ENCODE data around the gene CDCA4. TPM values are rescaled to one million over a fixed set of nuclear protein-coding genes. Genes with fewer than 3 reads are reported as not detected.

The CDCA4 gene
- total RNA-seq, 4 donors from 2014 or later = 5.0 to 8.0 (median 6.0) TPM

DNA sequence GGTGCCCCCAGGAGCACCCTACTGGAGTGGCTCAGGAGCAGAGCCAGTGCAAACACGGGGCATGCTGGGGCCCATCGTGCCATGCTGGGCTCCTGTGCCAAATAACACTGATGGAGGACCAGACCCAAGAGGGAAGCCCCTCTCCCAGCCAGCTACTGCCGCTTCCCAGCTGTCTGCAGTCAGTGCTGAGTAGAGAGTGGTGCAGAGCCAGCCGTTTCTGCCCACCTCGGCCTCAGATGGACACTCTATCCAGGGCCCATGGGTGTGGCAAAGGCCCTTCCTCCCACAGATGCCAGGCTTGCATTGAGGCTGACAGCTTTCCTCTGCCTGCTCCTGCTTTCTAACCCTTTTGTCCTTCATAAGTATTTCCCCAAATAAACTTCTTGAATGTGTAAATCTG, 22.1 kb downstream of the CDCA4 start:
- Histone ChIP-seq H3K27me3 (no peaks in the 10 kb centered on the region), H3K9me3 (no peaks in the 10 kb centered on the region), H3K4me1 (no peaks in the 10 kb centered on the region), H3K27ac (replicated peaks in 1 of 4) (no peak overlapping the region), H3K4me3 (no peak overlapping the region), H3K36me3 (peaks cover 0 to 27% (median 14%) of the 10 kb centered on the region in 4 donors)
- TF ChIP-seq, protein P1, sequence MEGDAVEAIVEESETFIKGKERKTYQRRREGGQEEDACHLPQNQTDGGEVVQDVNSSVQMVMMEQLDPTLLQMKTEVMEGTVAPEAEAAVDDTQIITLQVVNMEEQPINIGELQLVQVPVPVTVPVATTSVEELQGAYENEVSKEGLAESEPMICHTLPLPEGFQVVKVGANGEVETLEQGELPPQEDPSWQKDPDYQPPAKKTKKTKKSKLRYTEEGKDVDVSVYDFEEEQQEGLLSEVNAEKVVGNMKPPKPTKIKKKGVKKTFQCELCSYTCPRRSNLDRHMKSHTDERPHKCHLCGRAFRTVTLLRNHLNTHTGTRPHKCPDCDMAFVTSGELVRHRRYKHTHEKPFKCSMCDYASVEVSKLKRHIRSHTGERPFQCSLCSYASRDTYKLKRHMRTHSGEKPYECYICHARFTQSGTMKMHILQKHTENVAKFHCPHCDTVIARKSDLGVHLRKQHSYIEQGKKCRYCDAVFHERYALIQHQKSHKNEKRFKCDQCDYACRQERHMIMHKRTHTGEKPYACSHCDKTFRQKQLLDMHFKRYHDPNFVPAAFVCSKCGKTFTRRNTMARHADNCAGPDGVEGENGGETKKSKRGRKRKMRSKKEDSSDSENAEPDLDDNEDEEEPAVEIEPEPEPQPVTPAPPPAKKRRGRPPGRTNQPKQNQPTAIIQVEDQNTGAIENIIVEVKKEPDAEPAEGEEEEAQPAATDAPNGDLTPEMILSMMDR (IDR thresholded peaks at IDR 0.05) = no peak
- no peak for DNase-seq (ENCODE audit: extremely low spot score)
- intact Hi-C loops (cut with DNase I) = no loop called here
- 95% methylated on average over 5 of the region's 5 CpGs for WGBS

DNA sequence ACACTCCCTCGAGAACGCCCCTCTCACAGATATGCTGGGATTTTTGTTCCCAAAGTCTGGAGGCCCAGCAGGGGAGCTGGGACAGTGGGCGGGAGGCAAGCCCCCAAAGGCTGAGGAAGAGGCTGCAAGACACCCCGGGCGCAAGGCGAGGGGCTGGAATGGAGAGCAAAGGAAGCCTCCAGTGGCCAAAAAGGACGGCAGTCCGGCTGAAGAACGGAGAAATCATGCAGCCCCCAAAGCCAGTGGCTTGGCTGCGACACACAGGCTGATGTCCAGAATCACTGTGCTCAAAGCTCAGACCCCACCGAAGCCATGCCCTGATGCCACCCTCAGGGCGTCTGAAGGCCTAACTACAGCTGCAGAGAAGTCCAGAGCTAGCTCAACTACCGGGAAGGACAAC, 24.4 kb downstream of the CDCA4 start:
- TF ChIP-seq EP300 (IDR thresholded peaks at IDR 0.05) (no peak), POLR2AphosphoS5 (IDR thresholded peaks at IDR 0.05) (no peak), POLR2A (IDR thresholded peaks at IDR 0.05; ENCODE audit: low read depth) (no peak)
- TF ChIP-seq, protein P1 (IDR thresholded peaks at IDR 0.05) = no peak
- DNase-seq (ENCODE audit: extremely low spot score) = no peak
- no peaks in the 10 kb centered on the region for H3K27me3 ChIP-seq
- peaks cover 3 to 49% (median 33%) of the 10 kb centered on the region in 4 donors for H3K36me3 ChIP-seq
- H3K4me1 ChIP-seq = no peaks in the 10 kb centered on the region
- H3K9me3 ChIP-seq = no peaks in the 10 kb centered on the region
- no peak overlapping the region for H3K27ac ChIP-seq (replicated peaks in 1 of 4)
- intact Hi-C loops (cut with DNase I) = no loop called here
- 91% methylated on average over 7 of the region's 13 CpGs for WGBS
- no peak overlapping the region for H3K4me3 ChIP-seq

DNA sequence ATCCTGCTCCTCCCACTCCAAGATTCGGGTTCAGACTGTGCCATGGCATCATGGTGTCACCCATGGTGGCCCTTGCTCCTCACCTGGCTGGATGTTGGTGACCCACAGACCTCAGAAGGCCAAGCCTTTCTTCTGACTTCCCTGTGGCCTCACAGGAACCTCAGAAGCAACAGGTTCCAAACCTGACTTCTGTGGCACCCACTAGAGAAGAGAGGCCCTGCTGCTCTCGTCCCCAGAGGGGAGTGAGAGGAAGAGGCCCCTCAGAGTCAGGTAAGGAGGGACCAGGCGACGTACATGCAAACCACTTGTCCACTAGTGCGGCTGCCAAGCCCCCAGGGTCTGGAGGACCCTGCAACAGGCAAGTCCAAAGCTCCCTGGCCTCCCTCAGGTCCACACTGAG, 24.9 kb downstream of the CDCA4 start:
- intact Hi-C loops (cut with DNase I) = no loop called here
- DNase-seq (ENCODE audit: extremely low spot score) = no peak
- no peaks in the 10 kb centered on the region for H3K27me3 ChIP-seq
- peaks cover 3 to 54% (median 35%) of the 10 kb centered on the region in 4 donors for H3K36me3 ChIP-seq
- H3K4me3 ChIP-seq = no peak overlapping the region
- no peak overlapping the region for H3K27ac ChIP-seq (replicated peaks in 1 of 4)
- H3K9me3 ChIP-seq = no peaks in the 10 kb centered on the region
- no peaks in the 10 kb centered on the region for H3K4me1 ChIP-seq
- 93% methylated on average over 4 of the region's 5 CpGs for WGBS
- no peak for TF ChIP-seq POLR2AphosphoS5 (IDR thresholded peaks at IDR 0.05)
- TF ChIP-seq POLR2A (IDR thresholded peaks at IDR 0.05; ENCODE audit: low read depth) = no peak
- TF ChIP-seq EP300 (IDR thresholded peaks at IDR 0.05) = no peak
- TF ChIP-seq, protein P1 (IDR thresholded peaks at IDR 0.05) = no peak

GRCh38 chr14:104994978-104995377, 25.9 kb downstream of the CDCA4 start:
- no peak overlapping the region for H3K4me3 ChIP-seq
- TF ChIP-seq POLR2AphosphoS5 (IDR thresholded peaks at IDR 0.05) (no peak), POLR2A (IDR thresholded peaks at IDR 0.05; ENCODE audit: low read depth) (no peak), EP300 (IDR thresholded peaks at IDR 0.05) (no peak)
- TF ChIP-seq, protein P1 (IDR thresholded peaks at IDR 0.05) = no peak
- no peaks in the 10 kb centered on the region for H3K9me3 ChIP-seq
- intact Hi-C loops (cut with DNase I) = no loop called here
- 92% methylated on average over 5 of the region's 6 CpGs for WGBS
- DNase-seq (ENCODE audit: extremely low spot score) = no peak
- no peak overlapping the region for H3K27ac ChIP-seq (replicated peaks in 1 of 4)
- H3K27me3 ChIP-seq = no peaks in the 10 kb centered on the region
- H3K36me3 ChIP-seq = peaks cover 3 to 60% (median 37%) of the 10 kb centered on the region in 4 donors
- no peaks in the 10 kb centered on the region for H3K4me1 ChIP-seq

DNA sequence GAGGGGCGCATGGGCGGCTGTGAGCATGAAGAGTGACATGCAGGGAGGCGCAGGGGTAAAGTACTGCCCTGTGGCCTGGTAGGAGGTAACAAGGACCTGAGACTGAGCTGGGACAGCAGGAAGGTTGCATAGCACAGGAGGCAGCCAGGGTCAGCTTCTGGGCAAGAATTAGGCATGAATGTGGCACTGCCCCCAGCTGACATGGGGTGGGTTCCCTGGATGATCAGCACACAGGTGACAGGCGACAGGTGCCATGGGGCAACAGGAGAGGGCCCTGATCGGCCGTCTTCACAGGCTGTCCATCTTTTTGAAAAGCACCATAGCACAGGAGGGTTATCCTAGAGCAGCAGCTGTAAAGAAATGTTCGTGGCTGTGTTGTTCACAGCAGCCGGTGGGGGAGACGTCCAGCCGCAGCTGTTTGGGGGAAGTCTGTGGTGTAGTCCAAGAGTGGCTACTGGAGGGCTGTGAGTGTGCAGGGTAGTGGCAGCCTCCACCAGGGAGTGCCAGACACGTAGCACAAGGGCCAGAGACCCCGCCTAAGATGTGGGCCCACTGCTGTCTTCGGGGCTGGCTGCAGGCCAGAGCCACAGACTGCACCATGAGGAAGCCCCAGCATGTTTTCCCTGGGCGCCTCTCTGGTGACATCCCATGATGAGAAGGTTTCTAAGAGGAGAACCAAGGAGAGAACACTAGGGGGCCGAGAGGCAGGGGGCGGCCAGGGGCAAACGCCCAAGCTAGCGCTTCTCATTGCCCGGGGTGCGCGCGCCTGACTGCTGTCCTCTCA, 26.9 kb downstream of the CDCA4 start:
- no peak for TF ChIP-seq POLR2A (IDR thresholded peaks at IDR 0.05; ENCODE audit: low read depth)
- TF ChIP-seq EP300 (IDR thresholded peaks at IDR 0.05) = no peak
- TF ChIP-seq, protein P1 (IDR thresholded peaks at IDR 0.05) = no peak
- TF ChIP-seq POLR2AphosphoS5 (IDR thresholded peaks at IDR 0.05) = no peak
- peaks cover 3 to 69% (median 38%) of the 10 kb centered on the region in 4 donors for H3K36me3 ChIP-seq
- WGBS = 89% methylated on average over 17 of the region's 22 CpGs
- intact Hi-C loops (cut with DNase I) = no loop called here
- H3K4me1 ChIP-seq = no peaks in the 10 kb centered on the region
- H3K27me3 ChIP-seq = no peaks in the 10 kb centered on the region
- DNase-seq (ENCODE audit: extremely low spot score) = no peak
- no peaks in the 10 kb centered on the region for H3K9me3 ChIP-seq
- H3K4me3 ChIP-seq = no peak overlapping the region
- H3K27ac ChIP-seq (replicated peaks in 1 of 4) = no peak overlapping the region

All from esophagus muscularis mucosa (tissue), 4 donors.